Head of caudate nucleus (tissue), 42 donors: Measurements from ENCODE around the gene WDR64.
"Not testable (repeated sequence)": the region's sequence is repeated elsewhere in the genome, so short reads cannot be mapped to it uniquely, and the experiment has no call there.

ENCODE experiments used
- DNase-seq, 42 donors: peaks; one replicate each; pipeline versions ENCODE4 v3.0.0 to v3.0.0-alpha.2; 2020 to 2021; ENCODE audit warnings: mixed read lengths in 7 of 42
- intact Hi-C: fragments of 100-400 bp; cut with DNase I; formaldehyde crosslinking; loops from one replicate; pipeline ENCODE4 v1.15.0; 2022

WDR64 gene

GRCh38 chr1:241684108-241684507 is 32.0 kb downstream of the WDR64 start:
- no peak for DNase-seq
- intact Hi-C loops: no loop called here

GRCh38 chr1:241688940-241689368 is 36.9 kb downstream of the WDR64 start:
- DNase-seq: no peak
- intact Hi-C loops: no loop called here

GRCh38 chr1:241695246-241696171 is 43.4 kb downstream of the WDR64 start:
- DNase-seq: no peak
- intact Hi-C loops: no loop called here

- DNase-seq: no peak
- intact Hi-C loops: no loop called here
Measured at GRCh38 chr1:241696172-241696814, 44.2 kb downstream of the WDR64 start.

- intact Hi-C loops: no loop called here
- DNase-seq: no peak
Measured at GRCh38 chr1:241696815-241697639, 44.9 kb downstream of the WDR64 start.

- intact Hi-C loops: no loop called here
- DNase-seq: no peak
Measured at GRCh38 chr1:241697640-241698018, 45.5 kb downstream of the WDR64 start.

- DNase-seq: no peak
- intact Hi-C loops: no loop called here
Measured at GRCh38 chr1:241698177-241698576, 46.1 kb downstream of the WDR64 start.

GRCh38 chr1:241701483-241702295 is 49.6 kb downstream of the WDR64 start:
- no peak for DNase-seq
- intact Hi-C loops: no loop called here

GRCh38 chr1:241702442-241703373 is 50.6 kb downstream of the WDR64 start:
- intact Hi-C loops: no loop called here
- no peak for DNase-seq

- intact Hi-C loops, DNase-seq: not testable (repeated sequence)
Measured at GRCh38 chr1:241703739-241704138, 51.7 kb downstream of the WDR64 start.

- DNase-seq: no peak
- intact Hi-C loops: no loop called here
Measured at GRCh38 chr1:241706257-241706656, 54.2 kb downstream of the WDR64 start.

GRCh38 chr1:241706967-241707366 is 54.9 kb downstream of the WDR64 start:
- no peak for DNase-seq
- intact Hi-C loops: no loop called here

- DNase-seq: peak in 2 of 42 donors; percentile 3 to 6
- intact Hi-C loops: no loop called here
Measured at GRCh38 chr1:241707442-241707841, 55.4 kb downstream of the WDR64 start.

- no peak for DNase-seq
- intact Hi-C loops: no loop called here
Measured at GRCh38 chr1:241711326-241711725, 59.2 kb downstream of the WDR64 start.

- intact Hi-C loops: no loop called here
- no peak for DNase-seq
Measured at GRCh38 chr1:241713316-241713715, 61.2 kb downstream of the WDR64 start.

GRCh38 chr1:241714321-241715218 is 62.5 kb downstream of the WDR64 start:
- DNase-seq: no peak
- intact Hi-C loops: no loop called here

- intact Hi-C loops: no loop called here
- no peak for DNase-seq
Measured at GRCh38 chr1:241715435-241715834, 63.4 kb downstream of the WDR64 start.
